Pons (tissue), 1 donor: ENCODE results near the gene ADAMTS17.
A peak's percentile ranks its signal among the peaks of the same experiment; 100 is the strongest.
"Not testable (repeated sequence)": the region's sequence is repeated elsewhere in the genome, so short reads cannot be mapped to it uniquely, and the experiment has no call there.

ENCODE experiments used
- DNase-seq: peaks from one replicate; pipeline ENCODE4 v3.0.0-alpha.2; 2016; ENCODE audit warnings: low spot score

Gene ADAMTS17

GRCh38 chr15:100340721-100341238 is 995 bp downstream of the ADAMTS17 start:
- no peak for DNase-seq

- no peak for DNase-seq
Observed at GRCh38 chr15:100339999-100340398, 1.8 kb downstream of the ADAMTS17 start.

- DNase-seq: not testable (repeated sequence)
Observed at GRCh38 chr15:100339451-100339850, 2.3 kb downstream of the ADAMTS17 start.

GRCh38 chr15:100338971-100339444 is 2.8 kb downstream of the ADAMTS17 start:
- DNase-seq: peak; percentile 87

- no peak for DNase-seq
Observed at GRCh38 chr15:100338247-100338646, 3.5 kb downstream of the ADAMTS17 start.

- DNase-seq: no peak
Observed at GRCh38 chr15:100337096-100338044, 4.4 kb downstream of the ADAMTS17 start.

- no peak for DNase-seq
Observed at GRCh38 chr15:100336061-100336460, 5.7 kb downstream of the ADAMTS17 start.

- no peak for DNase-seq
Observed at GRCh38 chr15:100335335-100335999, 6.3 kb downstream of the ADAMTS17 start.

GRCh38 chr15:100334905-100335304 is 6.9 kb downstream of the ADAMTS17 start:
- DNase-seq: no peak

- DNase-seq: no peak
Observed at GRCh38 chr15:100334456-100334855, 7.3 kb downstream of the ADAMTS17 start.

GRCh38 chr15:100334015-100334414 is 7.8 kb downstream of the ADAMTS17 start:
- DNase-seq: no peak

GRCh38 chr15:100333236-100333635 is 8.5 kb downstream of the ADAMTS17 start:
- no peak for DNase-seq

GRCh38 chr15:100332721-100333120 is 9.1 kb downstream of the ADAMTS17 start:
- no peak for DNase-seq

- DNase-seq: no peak
Observed at GRCh38 chr15:100332231-100332630, 9.5 kb downstream of the ADAMTS17 start.

GRCh38 chr15:100330629-100331215 is 11.1 kb downstream of the ADAMTS17 start:
- no peak for DNase-seq

GRCh38 chr15:100330221-100330620 is 11.6 kb downstream of the ADAMTS17 start:
- DNase-seq: no peak

GRCh38 chr15:100328796-100329195 is 13.0 kb downstream of the ADAMTS17 start:
- no peak for DNase-seq

- DNase-seq: no peak
Observed at GRCh38 chr15:100318880-100319279, 22.9 kb downstream of the ADAMTS17 start.

GRCh38 chr15:100314809-100315400 is 26.9 kb downstream of the ADAMTS17 start:
- no peak for DNase-seq

GRCh38 chr15:100311833-100312476 is 29.8 kb downstream of the ADAMTS17 start:
- no peak for DNase-seq

GRCh38 chr15:100311154-100311625 is 30.6 kb downstream of the ADAMTS17 start:
- DNase-seq: no peak
